NB4 (cell line): ENCODE measurements around the gene CD209.

ENCODE experiments used
- POLR2A ChIP-seq: IDR thresholded peaks from 2 replicates; pipeline ENCODE4 v1.6.1; 2011; ENCODE audit warnings: mild to moderate bottlenecking; ENCODE audit not compliant: insufficient read length; ENCODE audit errors: extremely low read depth
- TF ChIP-seq, protein P1 (sequence below): IDR thresholded peaks from one replicate; pipeline ENCODE4 v1.5.1; 2012; ENCODE audit warnings: low read depth, low read length
- TF ChIP-seq, protein P2 (sequence below): IDR thresholded peaks from 2 replicates; pipeline ENCODE4 v1.6.1; 2011; ENCODE audit warnings: low read depth, low read length

DNA sequence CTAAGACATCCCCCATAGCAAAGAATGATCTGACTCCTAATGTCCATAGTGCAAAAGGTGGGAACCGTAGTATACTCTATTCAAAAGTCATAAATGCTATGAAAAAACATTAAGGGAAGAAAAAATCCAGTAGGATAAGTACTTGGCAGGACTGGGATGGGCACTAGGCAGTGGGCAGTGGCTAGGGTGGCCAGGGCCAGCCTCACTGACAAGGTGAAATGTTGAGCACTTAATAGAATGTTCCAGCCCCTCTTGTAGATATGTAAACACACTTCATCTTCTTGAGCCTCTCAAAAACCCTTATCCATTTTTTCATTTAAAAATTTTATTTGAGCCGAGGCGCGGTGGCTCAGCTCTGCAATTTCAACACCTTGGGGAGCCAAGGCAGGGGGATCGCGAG, 14.0 kb downstream of the CD209 start:
- TF ChIP-seq, protein P1, sequence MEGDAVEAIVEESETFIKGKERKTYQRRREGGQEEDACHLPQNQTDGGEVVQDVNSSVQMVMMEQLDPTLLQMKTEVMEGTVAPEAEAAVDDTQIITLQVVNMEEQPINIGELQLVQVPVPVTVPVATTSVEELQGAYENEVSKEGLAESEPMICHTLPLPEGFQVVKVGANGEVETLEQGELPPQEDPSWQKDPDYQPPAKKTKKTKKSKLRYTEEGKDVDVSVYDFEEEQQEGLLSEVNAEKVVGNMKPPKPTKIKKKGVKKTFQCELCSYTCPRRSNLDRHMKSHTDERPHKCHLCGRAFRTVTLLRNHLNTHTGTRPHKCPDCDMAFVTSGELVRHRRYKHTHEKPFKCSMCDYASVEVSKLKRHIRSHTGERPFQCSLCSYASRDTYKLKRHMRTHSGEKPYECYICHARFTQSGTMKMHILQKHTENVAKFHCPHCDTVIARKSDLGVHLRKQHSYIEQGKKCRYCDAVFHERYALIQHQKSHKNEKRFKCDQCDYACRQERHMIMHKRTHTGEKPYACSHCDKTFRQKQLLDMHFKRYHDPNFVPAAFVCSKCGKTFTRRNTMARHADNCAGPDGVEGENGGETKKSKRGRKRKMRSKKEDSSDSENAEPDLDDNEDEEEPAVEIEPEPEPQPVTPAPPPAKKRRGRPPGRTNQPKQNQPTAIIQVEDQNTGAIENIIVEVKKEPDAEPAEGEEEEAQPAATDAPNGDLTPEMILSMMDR, result no peak
- TF ChIP-seq, protein P2, sequence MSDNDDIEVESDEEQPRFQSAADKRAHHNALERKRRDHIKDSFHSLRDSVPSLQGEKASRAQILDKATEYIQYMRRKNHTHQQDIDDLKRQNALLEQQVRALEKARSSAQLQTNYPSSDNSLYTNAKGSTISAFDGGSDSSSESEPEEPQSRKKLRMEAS, result no peak
- no peak for TF ChIP-seq POLR2A
